ENCODE results near the gene LANCL3.

DNA sequence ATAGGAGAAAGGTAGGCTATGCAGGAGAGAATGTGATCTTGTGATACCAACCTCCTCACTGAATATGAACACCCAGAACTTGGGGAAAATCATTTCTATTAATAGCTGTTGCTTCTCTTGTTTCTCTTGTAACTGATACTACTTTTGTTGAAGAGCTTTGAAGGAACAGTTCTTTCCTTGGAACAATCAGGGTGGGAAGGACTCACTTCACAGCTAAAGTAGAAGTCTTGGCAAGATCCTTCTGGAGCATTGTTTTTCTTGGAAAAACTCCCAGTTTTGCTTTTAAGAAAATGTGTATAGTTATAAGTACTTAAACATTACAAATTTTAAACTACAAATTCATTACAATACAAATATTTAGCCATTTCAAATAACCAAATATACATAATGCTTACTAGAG is 95.1 kb downstream of the LANCL3 start:
- TF ChIP-seq POLR2A (IDR thresholded peaks at IDR 0.05) (no peak), POLR2AphosphoS5 (IDR thresholded peaks at IDR 0.05) (no peak), EP300 (IDR thresholded peaks at IDR 0.05) (no peak)
- TF ChIP-seq, protein P1, sequence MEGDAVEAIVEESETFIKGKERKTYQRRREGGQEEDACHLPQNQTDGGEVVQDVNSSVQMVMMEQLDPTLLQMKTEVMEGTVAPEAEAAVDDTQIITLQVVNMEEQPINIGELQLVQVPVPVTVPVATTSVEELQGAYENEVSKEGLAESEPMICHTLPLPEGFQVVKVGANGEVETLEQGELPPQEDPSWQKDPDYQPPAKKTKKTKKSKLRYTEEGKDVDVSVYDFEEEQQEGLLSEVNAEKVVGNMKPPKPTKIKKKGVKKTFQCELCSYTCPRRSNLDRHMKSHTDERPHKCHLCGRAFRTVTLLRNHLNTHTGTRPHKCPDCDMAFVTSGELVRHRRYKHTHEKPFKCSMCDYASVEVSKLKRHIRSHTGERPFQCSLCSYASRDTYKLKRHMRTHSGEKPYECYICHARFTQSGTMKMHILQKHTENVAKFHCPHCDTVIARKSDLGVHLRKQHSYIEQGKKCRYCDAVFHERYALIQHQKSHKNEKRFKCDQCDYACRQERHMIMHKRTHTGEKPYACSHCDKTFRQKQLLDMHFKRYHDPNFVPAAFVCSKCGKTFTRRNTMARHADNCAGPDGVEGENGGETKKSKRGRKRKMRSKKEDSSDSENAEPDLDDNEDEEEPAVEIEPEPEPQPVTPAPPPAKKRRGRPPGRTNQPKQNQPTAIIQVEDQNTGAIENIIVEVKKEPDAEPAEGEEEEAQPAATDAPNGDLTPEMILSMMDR (IDR thresholded peaks at IDR 0.05), result no peak

All from stomach (tissue), 4 donors.